Transverse colon (tissue), 4 donors: Measurements from ENCODE around the gene LAMC2. TPM values are rescaled to one million over a fixed set of nuclear protein-coding genes. Genes with fewer than 3 reads are reported as not detected.
A peak's percentile ranks its signal among the peaks of the same experiment; 100 is the strongest.
"Not testable (repeated sequence)": the region's sequence is repeated elsewhere in the genome, so short reads cannot be mapped to it uniquely, and the experiment has no call there.

Experiments
- DNase-seq: peaks from one replicate; pipeline ENCODE4 v3.0.0-alpha.2; 2019
- H3K27ac ChIP-seq, 4 donors: fragments of 200-600 bp; sonication (generic); 2 replicates each; pipeline ENCODE4 v1.5.1; 2016 to 2018; ENCODE audit warnings: inconsistent platforms in 4 of 4
- H3K27me3 ChIP-seq: fragments of 200-600 bp; sonication (generic); 2 replicates; pipeline ENCODE4 v1.5.1; 2017; ENCODE audit warnings: inconsistent platforms
- H3K36me3 ChIP-seq, 4 donors: fragments of 200-600 bp; sonication (generic); 2 replicates each; pipeline ENCODE4 v1.5.1; 2017 to 2019; ENCODE audit warnings: inconsistent platforms in 4 of 4
- H3K4me1 ChIP-seq, 4 donors: fragments of 200-600 bp; sonication (generic); 2 replicates each; pipeline ENCODE4 v1.5.1; 2017 to 2020; ENCODE audit warnings: inconsistent platforms in 4 of 4
- H3K4me3 ChIP-seq, 4 donors: fragments of 200-600 bp; sonication (generic); 1 replicate in 1 of 4; 2 replicates in 3 of 4; pipeline versions ENCODE4 v1.5.1 to v1.6.1; 2017 to 2019; ENCODE audit warnings: inconsistent platforms in 4 of 4
- H3K9me3 ChIP-seq, 2 donors: fragments of 200-600 bp; sonication (generic); 2 replicates each; pipeline ENCODE4 v1.5.1; 2017 to 2019; ENCODE audit warnings: inconsistent platforms in 2 of 2
- CTCF ChIP-seq, 5 experiments: fragments of 200-600 bp in 3 of 5; fragments of 450-650 bp in 2 of 5; sonication (generic) in 3 of 5; IDR thresholded peaks; 1 replicate in 2 of 5; 2 replicates in 3 of 5; pipeline ENCODE4 v1.5.1; 2016 to 2017; ENCODE audit warnings: antibody characterized with exemption in 5 of 5, inconsistent platforms in 3 of 5, mild to moderate bottlenecking in 2 of 5, moderate library complexity in 1 of 5
- EP300 ChIP-seq: sonication (generic); formaldehyde crosslinking; IDR thresholded peaks from one replicate; pipeline ENCODE4 v1.6.1; 2017; ENCODE audit warnings: antibody characterized with exemption, low read depth
- POLR2A ChIP-seq: fragments of 450-650 bp; IDR thresholded peaks from one replicate; pipeline ENCODE4 v1.6.1; 2016; ENCODE audit warnings: antibody characterized with exemption, mild to moderate bottlenecking, moderate library complexity
- POLR2AphosphoS5 ChIP-seq, 3 donors: sonication (generic); formaldehyde crosslinking; IDR thresholded peaks; one replicate each; pipeline ENCODE4 v1.6.1; 2016; ENCODE audit warnings: antibody characterized with exemption in 3 of 3
- WGBS, 2 donors: methylation state at CpG; one replicate each; pipeline ENCODE4 v1.1.5; 2018; ENCODE audit warnings: low coverage in 1 of 2; 5-methylcytosine and 5-hydroxymethylcytosine counted together
- in situ Hi-C, 4 donors: fragments of 200-750 bp; cut with MboI; loops; one replicate each; pipeline versions ENCODE4 v1.15.0 to v1.15.1; 2017; ENCODE audit warnings: low sequenced_read_pairs in 3 of 4, low pct_ligation_motif_present in 1 of 4, low pct_unique_long_range_greater_than_20kb in 1 of 4
- intact Hi-C: fragments of 100-400 bp; cut with DNase I; formaldehyde crosslinking; loops from one replicate; pipeline ENCODE4 v1.15.1; 2023; ENCODE audit warnings: low total_unique reads
- total RNA-seq, 4 donors: library from RNA; depleted of rRNA; stranded (reverse); fragments of >200 nt; gene quantifications; one replicate each; pipeline ENCODE4 v1.1.0, GENCODE V29; 2016

The LAMC2 gene
- total RNA-seq, 4 donors from 2014 or later: 9.7 to 25.9 (median 16.1) TPM

DNA sequence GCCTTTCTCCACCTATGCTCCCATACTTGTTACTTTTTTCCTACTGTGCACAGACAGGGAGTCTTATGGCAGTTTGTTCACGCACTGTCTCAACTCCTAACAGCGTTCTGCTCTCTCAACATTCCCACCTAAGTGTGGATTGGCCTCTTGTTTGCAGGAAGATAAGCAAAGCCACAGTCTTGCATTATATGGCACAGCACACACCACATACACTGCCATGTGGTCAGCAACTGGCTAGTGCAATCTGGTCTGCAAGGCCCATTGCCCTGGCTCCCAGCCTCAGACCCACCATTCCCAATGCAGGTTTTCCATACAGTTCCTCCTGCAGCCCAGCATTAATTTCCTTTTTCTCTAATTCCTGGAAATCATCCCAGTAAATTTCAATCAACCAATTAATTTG lies 38.3 kb upstream of the LAMC2 start:
- intact Hi-C loops: no loop called here
- Histone ChIP-seq H3K27me3 (no peaks in the 10 kb centered on the region), H3K9me3 (no peaks in the 10 kb centered on the region), H3K27ac (peak overlapping the region; percentile 48 to 69 (median 56)), H3K4me1 (peaks cover 0 to 17% (median 2%) of the 10 kb centered on the region in 4 donors), H3K36me3 (no peaks in the 10 kb centered on the region), H3K4me3 (no peak overlapping the region)
- TF ChIP-seq EP300 (no peak), POLR2A (no peak), CTCF (IDR thresholded peaks at IDR 0.05) (no peak), POLR2AphosphoS5 (IDR thresholded peaks at IDR 0.05) (no peak)
- WGBS, 2 donors: 60 to 89% methylated on average over 2 of the region's 2 CpGs
- in situ Hi-C loops: no loop called here
- no peak for DNase-seq

- H3K4me1 ChIP-seq: peaks cover 0 to 17% (median 2%) of the 10 kb centered on the region in 4 donors
- TF ChIP-seq EP300 (no peak), POLR2AphosphoS5 (IDR thresholded peaks at IDR 0.05) (peak in 2 of 3 donors; percentile 17 to 25), CTCF (IDR thresholded peaks at IDR 0.05) (no peak)
- no peaks in the 10 kb centered on the region for H3K27me3 ChIP-seq
- H3K4me3 ChIP-seq: no peak overlapping the region
- intact Hi-C loops (no loop called here), in situ Hi-C loops (no loop called here)
- no peaks in the 10 kb centered on the region for H3K9me3 ChIP-seq
- H3K27ac ChIP-seq: peak overlapping the region; percentile 48 to 69 (median 56)
- no peaks in the 10 kb centered on the region for H3K36me3 ChIP-seq
- WGBS, 2 donors: 50 to 67% methylated on average over 1 to 5 of the region's 5 CpGs
- DNase-seq: no peak
Measured at GRCh38 chr1:183148599-183148998, 37.5 kb upstream of the LAMC2 start.

DNA sequence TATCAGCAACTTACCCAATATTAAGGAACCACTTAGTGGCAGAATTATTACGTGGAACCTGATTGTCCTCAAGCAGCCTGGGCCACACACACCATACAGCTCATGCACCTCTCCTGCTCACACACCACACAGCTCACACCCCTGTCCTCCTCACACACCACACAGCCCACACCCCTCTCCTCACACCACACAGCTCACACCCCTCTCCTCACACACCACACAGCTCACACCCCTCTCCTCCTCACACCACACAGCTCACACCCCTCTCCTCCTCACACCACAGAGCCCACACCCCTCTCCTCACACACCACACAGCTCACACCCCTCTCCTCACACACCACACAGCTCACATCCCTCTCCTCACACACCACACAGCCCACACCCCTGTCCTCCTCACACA lies 36.8 kb upstream of the LAMC2 start:
- DNase-seq: no peak
- TF ChIP-seq CTCF (IDR thresholded peaks at IDR 0.05): no peak
- no peak for TF ChIP-seq EP300
- no peak for TF ChIP-seq POLR2AphosphoS5 (IDR thresholded peaks at IDR 0.05)
- TF ChIP-seq POLR2A: no peak
- Histone ChIP-seq H3K27me3 (no peaks in the 10 kb centered on the region), H3K4me1 (peaks cover 0 to 17% (median 2%) of the 10 kb centered on the region in 4 donors), H3K9me3 (no peaks in the 10 kb centered on the region), H3K36me3 (no peaks in the 10 kb centered on the region), H3K4me3 (no peak overlapping the region), H3K27ac (peak overlapping the region; percentile 48 to 69 (median 56))
- in situ Hi-C loops: no loop called here
- intact Hi-C loops: no loop called here
- 88% methylated on average over 1 of the region's 1 CpG; no CpG with 5 or more reads in 1 of the 2 donors for WGBS, 2 donors

GRCh38 chr1:183150032-183150431 lies 36.0 kb upstream of the LAMC2 start:
- H3K27ac ChIP-seq, H3K36me3 ChIP-seq, DNase-seq, H3K27me3 ChIP-seq, intact Hi-C loops, H3K4me3 ChIP-seq, H3K9me3 ChIP-seq, in situ Hi-C loops: not testable (repeated sequence)
- peaks cover 0 to 17% (median 2%) of the 10 kb centered on the region in 4 donors for H3K4me1 ChIP-seq
- 91 to 100% methylated on average over 1 of the region's 1 CpG for WGBS, 2 donors

DNA sequence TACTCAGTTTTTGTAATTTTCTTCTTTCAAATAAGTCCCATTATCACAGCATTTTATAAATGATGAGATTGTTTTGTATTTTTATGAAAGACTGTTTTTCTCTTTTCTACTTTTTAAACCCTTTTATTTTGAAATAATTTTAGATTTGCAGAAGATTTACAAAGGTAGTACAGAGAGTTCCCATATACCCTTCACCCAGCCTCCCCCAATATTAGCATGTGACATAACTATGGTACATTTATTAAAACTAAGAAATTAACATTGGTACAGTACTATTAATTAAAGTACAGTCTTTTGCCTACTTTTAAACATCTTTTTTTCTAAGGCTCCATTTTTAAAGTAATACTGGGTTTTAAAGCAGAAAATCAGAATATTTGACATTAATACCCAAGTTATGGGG lies 35.6 kb upstream of the LAMC2 start:
- Histone ChIP-seq H3K4me3 (no peak overlapping the region), H3K27me3 (no peaks in the 10 kb centered on the region), H3K4me1 (peaks cover 0 to 17% (median 2%) of the 10 kb centered on the region in 4 donors), H3K9me3 (no peaks in the 10 kb centered on the region), H3K36me3 (no peaks in the 10 kb centered on the region), H3K27ac (no peak overlapping the region)
- intact Hi-C loops: no loop called here
- DNase-seq: no peak
- in situ Hi-C loops: no loop called here
- TF ChIP-seq POLR2A (no peak), EP300 (no peak), CTCF (IDR thresholded peaks at IDR 0.05) (no peak), POLR2AphosphoS5 (IDR thresholded peaks at IDR 0.05) (no peak)
